WERI-Rb-1 (cell line): ENCODE data around the gene ZC3H11A.
A peak's percentile ranks its signal among the peaks of the same experiment; 100 is the strongest.

Experiments
- DNase-seq: peaks from one replicate; pipeline ENCODE4 v3.0.0-alpha.2; 2020
- H3K27ac ChIP-seq: fragments of 250-450 bp; sonication (Bioruptor Pico); 2 replicates; pipeline ENCODE4 v1.5.1; 2020; ENCODE audit warnings: mild to moderate bottlenecking, moderate library complexity
- H3K27me3 ChIP-seq: fragments of 250-450 bp; sonication (Bioruptor Pico); 2 replicates; pipeline ENCODE4 v1.5.1; 2021; ENCODE audit warnings: mild to moderate bottlenecking, low read depth, moderate library complexity; ENCODE audit not compliant: insufficient read depth, severe bottlenecking
- H3K36me3 ChIP-seq: fragments of 250-450 bp; sonication (Bioruptor Pico); 2 replicates; pipeline ENCODE4 v1.5.1; 2020; ENCODE audit warnings: mild to moderate bottlenecking, moderate library complexity
- H3K4me3 ChIP-seq: 2 replicates; pipeline ENCODE4 v1.5.1; 2011; ENCODE audit warnings: low read depth, mild to moderate bottlenecking, control low read depth, low read length
- H3K9me3 ChIP-seq: fragments of 250-450 bp; sonication (Bioruptor Pico); 2 replicates; pipeline ENCODE4 v1.5.1; 2021; ENCODE audit warnings: mild to moderate bottlenecking, moderate library complexity; ENCODE audit not compliant: severe bottlenecking
- CTCF ChIP-seq: IDR thresholded peaks from 2 replicates; pipeline ENCODE4 v1.5.1; 2011; ENCODE audit warnings: low read depth, mild to moderate bottlenecking, control low read depth, inconsistent platforms, low read length

Gene ZC3H11A

GRCh38 chr1:203799971-203800370 lies 4.5 kb downstream of the ZC3H11A start:
- Histone ChIP-seq H3K27me3 (no peaks in the 10 kb centered on the region), H3K27ac (no peak overlapping the region), H3K36me3 (peaks cover 85% of the 10 kb centered on the region), H3K9me3 (no peaks in the 10 kb centered on the region), H3K4me3 (no peak overlapping the region)
- DNase-seq, result no peak
- TF ChIP-seq CTCF, result no peak

- no peaks in the 10 kb centered on the region for H3K9me3 ChIP-seq
- H3K4me3 ChIP-seq, result no peak overlapping the region
- H3K36me3 ChIP-seq, result peaks cover 89% of the 10 kb centered on the region
- no peak overlapping the region for H3K27ac ChIP-seq
- H3K27me3 ChIP-seq, result no peaks in the 10 kb centered on the region
- no peak for DNase-seq
- no peak for TF ChIP-seq CTCF
These were observed 10.3 kb downstream of the ZC3H11A start for GRCh38 chr1:203805689-203806088.

GRCh38 chr1:203807196-203807595 lies 11.8 kb downstream of the ZC3H11A start:
- Histone ChIP-seq H3K36me3 (peaks cover 89% of the 10 kb centered on the region), H3K27me3 (no peaks in the 10 kb centered on the region), H3K27ac (no peak overlapping the region), H3K9me3 (no peaks in the 10 kb centered on the region), H3K4me3 (no peak overlapping the region)
- DNase-seq, result no peak
- no peak for TF ChIP-seq CTCF

GRCh38 chr1:203813581-203814341 lies 18.3 kb downstream of the ZC3H11A start:
- Histone ChIP-seq H3K9me3 (no peaks in the 10 kb centered on the region), H3K36me3 (peaks cover 91% of the 10 kb centered on the region), H3K4me3 (no peak overlapping the region), H3K27ac (no peak overlapping the region), H3K27me3 (no peaks in the 10 kb centered on the region)
- no peak for TF ChIP-seq CTCF
- no peak for DNase-seq

- Histone ChIP-seq H3K27ac (no peak overlapping the region), H3K27me3 (no peaks in the 10 kb centered on the region), H3K9me3 (no peaks in the 10 kb centered on the region), H3K36me3 (peaks cover 96% of the 10 kb centered on the region), H3K4me3 (no peak overlapping the region)
- no peak for DNase-seq
- no peak for TF ChIP-seq CTCF
These were observed 23.0 kb downstream of the ZC3H11A start for GRCh38 chr1:203818399-203818798.

- H3K4me3 ChIP-seq, result no peak overlapping the region
- H3K9me3 ChIP-seq, result no peaks in the 10 kb centered on the region
- H3K27me3 ChIP-seq, result no peaks in the 10 kb centered on the region
- TF ChIP-seq CTCF, result no peak
- peak overlapping the region; percentile 3; the same call in 1 of the 2 replicates for H3K27ac ChIP-seq
- no peak for DNase-seq
- peaks cover 95% of the 10 kb centered on the region for H3K36me3 ChIP-seq
These were observed 27.9 kb downstream of the ZC3H11A start for GRCh38 chr1:203823306-203823705.
